ENCODE results near the gene PNMA8B.

PNMA8B gene

DNA sequence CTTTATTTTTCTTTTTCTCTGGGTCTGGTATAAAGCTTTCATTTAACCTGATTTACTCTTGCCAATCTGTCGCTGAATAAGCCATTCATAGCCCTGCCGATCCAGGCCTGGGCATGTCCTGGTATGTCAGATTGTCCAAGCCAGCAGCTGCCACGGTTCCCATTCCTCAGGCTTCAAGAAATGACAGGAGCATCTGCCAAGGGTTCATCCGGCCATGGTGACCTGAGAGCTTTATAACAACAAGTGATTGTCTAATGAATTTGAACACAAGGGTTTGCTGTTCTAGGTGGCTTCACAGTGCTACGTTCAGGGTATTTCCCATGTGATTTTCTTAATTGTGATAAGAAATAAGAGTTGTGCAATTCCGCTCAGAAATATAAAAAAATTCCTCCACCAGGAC is 44.3 kb downstream of the PNMA8B start:
- no peak for DNase-seq

DNA sequence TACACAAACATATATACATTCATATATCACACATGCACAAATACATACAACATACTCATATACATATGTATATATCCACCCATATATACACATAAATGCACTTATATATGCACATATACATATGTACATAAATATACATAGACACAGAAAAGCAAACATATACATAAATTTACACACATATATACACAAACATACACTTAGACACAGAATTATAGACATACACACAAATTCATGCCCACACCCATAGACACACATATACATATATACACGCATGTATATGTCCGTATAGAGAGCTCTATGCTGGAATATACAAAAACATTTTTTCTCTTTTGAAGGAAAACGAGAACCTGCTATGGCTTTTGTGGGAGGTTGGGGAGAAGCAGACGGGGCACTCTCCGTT is 44.9 kb downstream of the PNMA8B start:
- no peak for DNase-seq

DNA sequence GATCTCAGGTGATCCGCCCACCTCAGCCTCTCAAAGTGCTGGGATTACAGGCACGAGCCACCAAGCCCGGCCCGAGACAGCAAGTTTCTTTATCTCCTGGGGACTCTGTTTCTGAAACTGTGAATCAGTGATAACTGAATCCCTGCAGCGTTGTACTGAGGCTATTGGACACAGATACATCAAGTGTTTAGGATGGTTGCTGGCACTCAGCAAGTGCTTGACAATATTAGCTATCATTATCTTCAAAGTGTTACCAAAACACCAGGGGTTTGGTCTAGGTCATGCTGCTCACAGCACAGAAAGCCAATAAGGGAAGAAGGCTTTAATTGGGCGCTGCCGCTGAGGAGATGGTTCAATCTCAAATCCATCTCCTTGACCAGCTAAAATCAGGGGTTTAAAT is 46.4 kb downstream of the PNMA8B start:
- DNase-seq, result no peak

DNA sequence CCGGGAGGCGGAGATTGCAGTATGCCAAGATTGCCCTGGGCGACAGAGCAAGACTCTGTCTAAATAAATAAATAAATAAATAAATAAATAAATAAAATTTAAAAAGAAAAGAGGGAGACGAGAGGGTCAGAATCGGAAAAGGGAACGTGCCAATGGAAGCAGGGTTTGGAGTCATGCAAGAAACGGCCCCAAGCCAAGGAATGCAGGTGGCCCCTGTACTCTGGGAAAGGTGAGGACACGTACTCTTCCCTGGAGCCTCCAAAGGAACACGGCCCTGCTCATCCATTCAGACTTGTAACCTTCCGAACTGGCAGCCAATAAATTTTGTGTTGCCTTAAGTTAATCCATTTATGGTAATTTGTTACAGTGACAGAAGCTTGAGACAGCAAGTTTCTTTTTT is 47.1 kb downstream of the PNMA8B start:
- DNase-seq, result no peak

DNA sequence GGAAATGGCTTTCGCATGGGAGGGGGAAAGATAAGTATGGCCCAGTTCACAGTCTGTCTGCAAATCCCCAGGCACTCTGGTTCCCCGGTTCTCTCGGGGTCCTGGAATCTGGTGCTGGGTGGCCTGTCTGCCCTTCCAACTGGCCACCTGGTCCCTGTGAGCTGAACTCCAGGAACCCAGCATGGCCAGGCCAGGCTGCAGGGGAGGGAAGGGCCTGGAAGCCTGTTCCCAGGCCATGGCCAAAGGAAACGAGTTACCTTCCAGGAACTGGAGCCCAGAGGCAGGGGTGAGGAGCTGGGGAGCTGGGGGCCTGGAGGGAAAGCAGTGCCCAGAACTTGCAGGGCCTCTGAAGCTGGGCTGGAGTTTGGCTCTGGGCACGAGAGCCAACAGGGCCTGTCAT is 47.8 kb downstream of the PNMA8B start:
- DNase-seq, result no peak

DNA sequence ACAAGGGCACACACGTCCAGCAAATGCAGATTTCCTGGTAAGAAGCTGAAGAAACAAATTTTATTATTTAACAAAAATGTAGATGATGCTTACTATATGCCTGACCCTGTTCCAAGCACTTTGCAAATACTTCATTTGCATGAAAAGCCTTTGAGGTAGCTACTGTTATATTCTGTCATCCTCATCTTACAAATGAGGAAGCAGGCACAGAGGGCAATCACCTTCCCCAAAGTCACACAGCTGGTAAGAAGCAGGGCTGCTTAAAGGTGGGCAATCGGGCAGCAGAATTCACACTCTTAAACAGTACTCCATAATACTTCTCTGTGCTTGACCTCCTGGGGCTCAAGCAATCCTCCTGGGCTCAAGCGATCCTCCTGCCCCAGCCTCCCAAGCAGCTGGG is 48.7 kb downstream of the PNMA8B start:
- no peak for DNase-seq

DNA sequence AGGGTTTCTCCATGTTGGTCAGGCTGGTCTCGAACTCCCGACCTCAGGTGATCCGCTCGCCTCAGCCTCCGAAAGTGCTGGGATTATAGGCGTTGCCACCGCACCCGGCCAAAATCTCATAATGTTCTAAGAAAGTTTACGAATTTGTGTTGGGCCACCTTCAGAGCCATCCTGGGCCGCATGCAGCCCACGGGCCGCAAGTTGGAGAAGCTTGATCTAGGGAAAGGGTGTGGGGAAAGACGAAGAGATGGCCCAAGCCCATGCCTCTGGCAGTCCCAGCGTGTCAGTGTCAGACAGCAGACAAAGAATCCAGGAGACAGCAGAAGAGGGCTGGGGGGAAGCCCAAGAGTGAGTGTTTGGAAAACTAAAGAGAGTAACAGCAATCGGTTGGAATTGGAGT is 49.6 kb downstream of the PNMA8B start:
- DNase-seq, result no peak

DNA sequence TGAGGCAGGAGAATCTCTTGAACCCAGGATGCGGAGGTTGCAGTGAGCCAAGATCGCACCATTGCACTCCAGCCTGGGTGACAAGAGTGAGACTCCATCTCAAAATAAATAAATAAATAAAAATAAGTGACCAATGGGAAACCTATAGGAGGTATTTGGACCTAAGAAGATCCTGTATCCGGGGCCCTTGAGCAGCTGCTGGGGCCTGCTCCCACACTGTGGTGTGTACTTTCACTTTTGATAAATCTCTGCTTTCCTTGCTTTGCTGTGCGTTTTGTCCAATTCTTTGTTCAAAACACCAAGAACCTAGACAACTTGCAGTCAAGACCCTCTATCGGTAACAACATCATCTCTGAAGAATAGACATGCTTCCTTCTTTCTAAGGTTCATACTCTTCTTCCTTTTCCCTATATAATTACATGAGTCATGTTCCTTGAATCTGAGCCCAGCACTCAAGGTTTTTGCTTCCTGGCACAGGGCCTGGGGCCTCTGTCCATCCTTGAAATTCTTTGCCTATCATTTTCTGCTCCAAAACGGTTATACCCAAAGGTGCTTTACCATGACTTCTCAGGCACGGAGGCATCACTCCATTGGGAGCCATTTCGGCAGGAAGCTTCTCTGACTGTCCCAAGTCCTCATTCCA is 52.7 kb downstream of the PNMA8B start:
- no peak for DNase-seq

DNA sequence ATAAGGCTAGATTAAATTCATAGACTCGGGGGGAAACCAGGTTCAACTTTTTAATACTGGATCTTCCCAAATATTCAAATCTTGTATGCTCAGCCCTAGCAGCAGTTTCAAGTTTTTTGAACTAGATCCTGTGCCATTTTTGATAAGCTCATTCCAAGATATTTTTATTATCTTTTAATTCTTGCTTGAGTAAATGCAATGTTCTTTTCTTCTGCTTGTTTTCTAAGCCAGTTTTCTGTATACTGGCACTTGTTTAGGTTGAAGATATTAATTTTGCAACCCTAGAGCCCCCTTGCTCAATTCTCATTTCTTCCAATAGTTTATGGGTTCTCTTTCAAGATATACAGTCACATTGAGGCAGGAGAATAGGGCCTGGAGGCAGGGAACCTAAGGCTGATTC is 53.8 kb downstream of the PNMA8B start:
- no peak for DNase-seq
